Measurements from ENCODE around the gene CNOT3. TPM values are rescaled to one million over a fixed set of nuclear protein-coding genes. Genes with fewer than 3 reads are reported as not detected.
A peak's percentile ranks its signal among the peaks of the same experiment; 100 is the strongest.
"Not testable (repeated sequence)": the region's sequence is repeated elsewhere in the genome, so short reads cannot be mapped to it uniquely, and the experiment has no call there.

CNOT3 gene
- total RNA-seq = 10 to 100 TPM; 38.4 to 57.3 TPM

- TF ChIP-seq CTCF (IDR thresholded peaks at IDR 0.05) = no peak
- peaks cover 16% of the 10 kb centered on the region for H3K4me1 ChIP-seq
- H3K4me3 ChIP-seq = peak within 1 kb of the TSS; percentile 98
- intact Hi-C loops (cut with DNase I) = no loop called here
- H3K36me3 ChIP-seq = peaks cover 3% of the 10 kb centered on the region
- H3K9ac ChIP-seq (ENCODE audit: low read depth in 2 of 2, low read length in 2 of 2) = peak within 1 kb of the TSS; percentile 79 to 95
- H3K9me3 ChIP-seq = no peaks in the 10 kb centered on the region
- H3K27ac ChIP-seq = peak within 1 kb of the TSS; percentile 83
- DNase-seq = peak; percentile 36
- no peaks in the 10 kb centered on the region for H3K27me3 ChIP-seq
Observed at GRCh38 chr19:54137699-54138488, at the start of gene CNOT3. CNOT3 (plus strand) TSS chr19:54137762; CDS start chr19:54142979, 5,217 bp downstream.

DNA sequence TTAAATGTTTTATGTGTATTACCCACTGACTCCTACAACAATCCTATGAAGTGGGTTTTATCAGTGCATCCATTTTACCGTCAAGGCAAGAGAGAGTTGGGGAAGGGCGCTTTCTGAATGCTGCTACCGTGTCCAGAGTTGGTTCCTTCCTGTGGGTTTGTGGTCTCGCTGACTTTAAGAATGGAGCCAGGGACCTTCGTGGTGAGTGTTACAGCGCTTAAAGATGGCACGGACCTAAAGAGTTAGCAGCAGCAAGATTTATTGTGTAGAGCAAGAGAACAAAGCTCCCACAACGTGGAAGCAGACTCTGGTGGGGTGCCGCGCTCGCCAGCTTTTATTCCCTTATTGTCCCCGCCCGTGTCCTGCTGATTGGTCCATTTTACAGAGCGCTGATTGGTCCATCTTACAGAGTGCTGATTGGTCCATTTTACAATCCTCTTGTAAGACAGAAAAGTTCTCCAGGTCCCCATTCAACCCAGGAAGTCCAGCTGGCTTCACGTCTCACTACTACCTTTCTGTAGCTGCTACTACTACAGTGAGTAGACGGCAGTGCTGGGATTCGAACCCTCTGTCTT lies 43.0 kb upstream of the CNOT3 start:
- H3K9me3 ChIP-seq = no peaks in the 10 kb centered on the region
- intact Hi-C loops (cut with DNase I) = no loop called here
- no peak for TF ChIP-seq CTCF (IDR thresholded peaks at IDR 0.05)
- H3K4me1 ChIP-seq = no peaks in the 10 kb centered on the region
- no peak overlapping the region for H3K4me3 ChIP-seq
- DNase-seq = no peak
- H3K27ac ChIP-seq = no peak overlapping the region
- H3K9ac ChIP-seq (ENCODE audit: low read depth in 2 of 2, low read length in 2 of 2) = no peak overlapping the region
- no peaks in the 10 kb centered on the region for H3K36me3 ChIP-seq
- no peaks in the 10 kb centered on the region for H3K27me3 ChIP-seq

- DNase-seq = no peak
- H3K4me1 ChIP-seq = no peaks in the 10 kb centered on the region
- peak overlapping the region; percentile 35 for H3K4me3 ChIP-seq
- intact Hi-C loops (cut with DNase I) = no loop called here
- H3K9ac ChIP-seq (ENCODE audit: low read depth in 2 of 2, low read length in 2 of 2) = peak overlapping the region in 1 of 2 donors; percentile 60
- no peaks in the 10 kb centered on the region for H3K27me3 ChIP-seq
- H3K9me3 ChIP-seq = no peaks in the 10 kb centered on the region
- no peak overlapping the region for H3K27ac ChIP-seq
- H3K36me3 ChIP-seq = no peaks in the 10 kb centered on the region
- no peak for TF ChIP-seq CTCF (IDR thresholded peaks at IDR 0.05)
Observed at GRCh38 chr19:54095136-54095858, 42.3 kb upstream of the CNOT3 start.

DNA sequence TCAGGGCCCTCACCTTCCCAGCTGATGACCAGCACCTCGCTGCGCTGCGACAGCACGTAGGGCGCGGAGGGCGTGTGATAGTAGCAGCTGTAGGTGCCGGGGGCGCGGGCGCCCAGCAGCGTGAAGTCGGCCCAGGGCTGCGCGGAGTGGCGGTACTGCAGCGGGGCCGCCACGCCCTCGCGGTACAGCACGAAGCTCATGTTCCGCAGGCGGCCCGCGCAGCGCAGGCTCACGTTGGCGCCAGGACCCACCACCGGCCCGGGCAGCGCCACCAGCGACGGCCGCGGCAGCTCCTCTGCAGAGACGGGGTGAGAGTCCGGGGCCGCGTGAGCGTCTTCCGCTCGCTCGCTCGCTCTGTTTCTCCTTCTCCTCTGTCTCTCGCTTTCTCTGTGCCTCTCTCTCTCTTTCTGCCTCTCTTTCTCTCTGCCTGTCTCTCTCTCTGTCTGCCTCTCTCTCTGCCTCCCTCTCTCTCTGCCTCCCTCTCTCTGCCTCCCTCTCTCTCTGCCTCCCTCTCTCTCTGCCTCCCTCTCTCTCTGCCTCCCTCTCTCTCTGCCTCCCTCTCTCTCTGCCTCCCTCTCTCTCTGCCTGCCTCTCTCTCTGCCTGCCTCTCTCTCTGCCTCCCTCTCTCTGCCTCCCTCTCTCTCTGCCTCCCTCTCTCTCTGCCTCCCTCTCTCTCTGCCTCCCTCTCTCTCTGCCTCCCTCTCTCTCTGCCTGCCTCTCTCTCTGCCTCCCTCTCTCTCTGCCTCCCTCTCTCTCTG lies 41.5 kb upstream of the CNOT3 start:
- DNase-seq = peak; percentile 32
- H3K36me3 ChIP-seq; H3K9me3 ChIP-seq; H3K27ac ChIP-seq; intact Hi-C loops (cut with DNase I); H3K27me3 ChIP-seq; H3K4me1 ChIP-seq: not testable (repeated sequence)
- Histone ChIP-seq H3K4me3 (peak overlapping the region; percentile 35), H3K9ac (ENCODE audit: low read depth in 2 of 2, low read length in 2 of 2) (peak overlapping the region in 1 of 2 donors; percentile 60)

DNA sequence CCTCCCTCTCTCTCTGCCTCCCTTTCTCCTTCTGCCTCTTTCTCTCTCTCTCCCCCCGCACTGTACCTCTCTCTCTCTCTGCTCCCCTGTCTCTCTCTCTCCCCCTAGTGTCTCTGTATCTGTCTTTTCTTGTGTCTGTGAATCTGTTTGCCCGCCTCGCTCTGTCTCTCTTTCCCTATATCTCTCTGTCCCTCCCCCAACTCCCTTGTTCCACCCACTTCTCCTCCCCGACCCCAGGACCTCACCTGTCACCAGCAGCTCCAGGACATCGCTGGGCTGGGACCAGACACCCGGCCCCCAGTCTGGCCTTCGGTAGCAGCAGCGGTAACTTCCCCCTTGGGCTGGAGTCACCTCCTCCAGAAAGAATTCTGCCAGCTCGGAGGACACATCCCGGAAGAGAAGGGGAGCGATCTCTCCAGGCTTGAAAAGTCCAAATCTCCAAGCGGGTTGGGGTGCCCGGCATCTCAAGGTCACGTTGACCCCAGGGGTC lies 40.9 kb upstream of the CNOT3 start:
- no peak for TF ChIP-seq CTCF (IDR thresholded peaks at IDR 0.05)
- DNase-seq = no peak
- Histone ChIP-seq H3K4me1 (no peaks in the 10 kb centered on the region), H3K9me3 (no peaks in the 10 kb centered on the region), H3K9ac (ENCODE audit: low read depth in 2 of 2, low read length in 2 of 2) (peak overlapping the region; percentile 35 to 57), H3K27me3 (no peaks in the 10 kb centered on the region), H3K27ac (peak overlapping the region; percentile 8), H3K4me3 (peak overlapping the region; percentile 10), H3K36me3 (no peaks in the 10 kb centered on the region)
- intact Hi-C loops (cut with DNase I) = no loop called here

Data from colonic mucosa (tissue), 4 donors.